GM12872 (cell line): ENCODE results near the gene FITM1.

ENCODE experiments used
- TF ChIP-seq, protein P1 (sequence below): IDR thresholded peaks from 3 replicates; pipeline ENCODE4 v1.5.1; 2011; ENCODE audit warnings: low read depth, mild to moderate bottlenecking, low read length, moderate library complexity; ENCODE audit not compliant: insufficient read depth

Gene FITM1

DNA sequence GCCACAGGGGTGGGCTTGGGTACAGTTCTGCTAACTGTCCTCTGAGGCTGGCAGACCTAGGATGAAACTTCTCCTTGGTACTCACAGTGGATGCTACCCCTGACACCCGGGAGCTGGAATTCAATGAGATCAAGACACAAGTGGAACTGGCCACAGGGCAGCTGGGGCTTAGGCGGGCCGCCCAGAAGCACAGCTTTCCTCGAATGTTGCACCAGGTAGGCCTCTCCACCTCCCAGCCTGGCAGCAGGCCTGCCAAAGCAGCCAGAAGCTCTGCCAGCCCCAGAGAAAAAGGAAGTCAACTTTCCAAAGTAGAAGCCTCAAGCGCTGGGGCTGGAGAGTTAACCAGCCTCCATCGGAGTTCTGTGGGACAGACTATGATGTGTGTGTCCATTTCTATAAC lies 13.3 kb upstream of the FITM1 start:
- TF ChIP-seq, protein P1, sequence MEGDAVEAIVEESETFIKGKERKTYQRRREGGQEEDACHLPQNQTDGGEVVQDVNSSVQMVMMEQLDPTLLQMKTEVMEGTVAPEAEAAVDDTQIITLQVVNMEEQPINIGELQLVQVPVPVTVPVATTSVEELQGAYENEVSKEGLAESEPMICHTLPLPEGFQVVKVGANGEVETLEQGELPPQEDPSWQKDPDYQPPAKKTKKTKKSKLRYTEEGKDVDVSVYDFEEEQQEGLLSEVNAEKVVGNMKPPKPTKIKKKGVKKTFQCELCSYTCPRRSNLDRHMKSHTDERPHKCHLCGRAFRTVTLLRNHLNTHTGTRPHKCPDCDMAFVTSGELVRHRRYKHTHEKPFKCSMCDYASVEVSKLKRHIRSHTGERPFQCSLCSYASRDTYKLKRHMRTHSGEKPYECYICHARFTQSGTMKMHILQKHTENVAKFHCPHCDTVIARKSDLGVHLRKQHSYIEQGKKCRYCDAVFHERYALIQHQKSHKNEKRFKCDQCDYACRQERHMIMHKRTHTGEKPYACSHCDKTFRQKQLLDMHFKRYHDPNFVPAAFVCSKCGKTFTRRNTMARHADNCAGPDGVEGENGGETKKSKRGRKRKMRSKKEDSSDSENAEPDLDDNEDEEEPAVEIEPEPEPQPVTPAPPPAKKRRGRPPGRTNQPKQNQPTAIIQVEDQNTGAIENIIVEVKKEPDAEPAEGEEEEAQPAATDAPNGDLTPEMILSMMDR: no peak

DNA sequence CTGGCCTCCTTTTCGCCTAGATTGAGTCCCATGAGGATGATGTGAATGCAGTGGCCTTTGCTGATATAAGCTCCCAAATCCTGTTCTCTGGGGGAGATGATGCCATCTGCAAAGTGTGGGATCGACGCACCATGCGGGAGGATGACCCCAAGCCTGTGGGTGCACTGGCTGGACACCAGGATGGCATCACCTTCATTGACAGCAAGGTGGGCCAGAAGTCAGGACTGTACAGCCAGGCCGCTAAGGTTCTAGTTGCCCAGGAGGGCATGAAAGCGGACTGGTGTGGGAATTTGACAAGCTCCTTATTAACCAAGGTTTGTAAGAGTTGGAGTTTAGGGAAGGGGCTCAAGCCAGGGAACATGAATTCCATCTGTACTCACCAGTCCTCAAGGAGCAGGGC lies 10.8 kb upstream of the FITM1 start:
- TF ChIP-seq, protein P1: no peak

DNA sequence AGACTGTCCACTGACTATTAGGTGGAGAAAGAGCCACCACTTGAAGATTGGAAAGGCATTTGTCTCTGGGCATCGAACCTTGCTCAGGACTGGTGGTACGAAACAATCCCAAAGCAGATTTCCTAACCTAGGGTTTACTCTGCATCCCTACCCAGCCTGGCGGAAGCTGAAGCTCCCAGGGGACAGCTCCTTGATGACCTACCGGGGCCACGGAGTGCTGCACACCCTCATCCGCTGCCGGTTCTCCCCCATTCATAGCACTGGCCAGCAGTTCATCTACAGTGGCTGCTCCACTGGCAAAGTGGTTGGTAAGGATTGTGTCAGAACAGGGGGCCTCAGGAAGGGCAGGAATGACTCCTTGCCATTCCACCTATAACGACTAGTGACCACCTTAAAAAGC lies 9.2 kb upstream of the FITM1 start:
- TF ChIP-seq, protein P1: no peak

DNA sequence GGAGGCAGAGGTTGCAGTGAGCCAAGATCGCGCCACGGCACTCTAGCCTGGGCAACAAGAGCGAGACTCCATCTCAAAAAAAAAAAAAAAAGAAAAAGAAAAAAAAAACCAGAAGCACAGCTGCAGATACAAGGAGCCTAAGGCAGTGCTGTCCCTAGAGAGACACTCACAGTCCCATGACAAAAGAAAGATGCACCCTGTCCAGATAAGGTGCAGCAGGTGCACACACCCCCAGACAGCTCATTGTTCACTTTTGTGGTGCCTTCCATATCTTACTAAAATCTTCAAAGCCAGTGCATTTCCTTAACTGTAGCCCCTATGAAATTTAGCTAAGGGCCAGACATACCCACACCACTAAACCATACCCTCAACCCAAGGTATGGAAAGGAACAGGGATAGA lies 8.0 kb upstream of the FITM1 start:
- TF ChIP-seq, protein P1: no peak

DNA sequence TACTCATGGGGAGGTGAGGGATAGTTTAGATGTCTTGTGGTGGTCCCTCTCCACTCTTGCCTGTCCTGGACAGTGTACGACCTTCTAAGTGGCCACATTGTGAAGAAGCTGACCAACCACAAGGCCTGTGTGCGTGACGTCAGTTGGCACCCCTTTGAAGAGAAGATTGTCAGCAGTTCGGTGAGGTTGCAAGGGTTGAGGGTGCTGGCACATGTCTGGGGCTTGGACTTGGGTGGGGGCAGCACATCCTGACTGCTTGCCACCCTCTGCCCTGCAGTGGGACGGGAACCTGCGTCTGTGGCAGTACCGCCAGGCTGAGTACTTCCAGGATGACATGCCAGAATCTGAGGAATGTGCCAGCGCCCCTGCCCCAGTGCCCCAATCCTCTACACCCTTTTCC lies 7.6 kb upstream of the FITM1 start:
- TF ChIP-seq, protein P1: no peak

DNA sequence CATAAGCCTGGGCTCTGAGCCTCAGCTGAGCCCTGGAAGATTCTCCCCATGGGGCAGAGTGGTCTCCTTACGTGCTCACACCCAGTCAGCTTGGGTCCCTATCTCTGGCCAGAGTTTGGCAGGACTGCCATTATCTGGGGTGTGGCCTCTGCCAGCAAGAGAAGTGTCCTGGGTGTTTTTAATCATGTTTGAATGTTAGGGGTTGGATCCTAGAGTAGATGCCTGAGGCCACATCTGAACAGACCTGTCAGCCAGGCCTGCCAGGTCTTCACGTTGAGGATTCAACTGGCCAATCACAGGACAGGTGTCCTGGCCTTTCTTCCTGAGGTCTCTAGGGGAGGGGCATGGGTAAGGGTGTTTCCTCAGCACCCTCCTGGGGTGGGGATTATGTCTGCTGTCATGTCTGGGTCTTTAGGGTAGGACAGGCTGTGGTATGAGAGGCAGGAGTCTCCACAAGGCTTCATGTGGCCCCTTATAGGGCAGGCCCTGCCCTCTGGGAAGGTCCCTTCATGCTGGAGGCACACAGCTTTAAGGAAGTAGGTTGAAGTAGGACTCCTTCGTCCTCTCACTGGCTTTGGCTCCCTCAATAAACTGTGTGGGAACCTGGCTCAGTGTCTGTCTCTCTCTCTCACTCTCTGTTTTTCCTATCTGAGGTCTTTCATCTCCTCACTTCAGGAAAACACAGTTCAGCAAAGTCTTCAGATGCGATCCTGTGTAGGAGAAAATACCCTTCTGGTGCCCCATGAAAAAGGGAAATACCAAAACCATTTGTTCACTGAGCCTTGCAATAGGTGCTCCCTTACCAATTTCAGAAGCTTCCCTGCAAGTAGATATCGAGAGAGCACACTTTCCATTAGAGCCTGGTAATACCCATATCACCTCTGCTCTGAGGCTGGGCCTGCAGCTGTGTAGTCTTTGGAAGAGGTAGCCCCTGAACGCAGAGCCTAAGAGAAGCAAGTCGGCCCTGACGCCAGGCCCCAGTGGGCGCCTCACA lies 6.7 kb upstream of the FITM1 start:
- TF ChIP-seq, protein P1: no peak

DNA sequence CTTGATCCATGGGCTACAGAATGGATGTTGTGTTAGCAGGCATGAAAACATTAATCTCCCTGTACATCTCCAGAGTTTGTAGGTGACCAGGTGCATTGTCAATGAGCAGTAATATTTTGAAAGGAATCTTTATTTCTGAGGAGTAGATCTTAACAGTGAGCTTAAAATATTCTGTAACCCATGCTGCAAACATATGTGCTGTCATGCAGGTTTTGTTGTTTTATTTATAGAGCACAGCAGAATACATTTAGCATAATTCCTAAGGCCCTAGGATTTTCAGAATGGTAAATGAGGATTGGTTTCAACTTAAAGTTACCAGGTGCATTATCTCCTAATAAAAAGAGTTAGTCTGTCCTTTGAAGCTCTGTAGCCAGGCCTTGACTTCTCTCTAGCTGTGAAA lies 3.5 kb upstream of the FITM1 start:
- TF ChIP-seq, protein P1: no peak
